GM18526 (cell line): ENCODE data around the gene SLC25A25.

Source experiments
- POLR2A ChIP-seq: IDR thresholded peaks from 3 replicates; pipeline ENCODE4 v1.6.1; 2011; ENCODE audit not compliant: insufficient read length; ENCODE audit errors: extremely low read depth

SLC25A25 gene

DNA sequence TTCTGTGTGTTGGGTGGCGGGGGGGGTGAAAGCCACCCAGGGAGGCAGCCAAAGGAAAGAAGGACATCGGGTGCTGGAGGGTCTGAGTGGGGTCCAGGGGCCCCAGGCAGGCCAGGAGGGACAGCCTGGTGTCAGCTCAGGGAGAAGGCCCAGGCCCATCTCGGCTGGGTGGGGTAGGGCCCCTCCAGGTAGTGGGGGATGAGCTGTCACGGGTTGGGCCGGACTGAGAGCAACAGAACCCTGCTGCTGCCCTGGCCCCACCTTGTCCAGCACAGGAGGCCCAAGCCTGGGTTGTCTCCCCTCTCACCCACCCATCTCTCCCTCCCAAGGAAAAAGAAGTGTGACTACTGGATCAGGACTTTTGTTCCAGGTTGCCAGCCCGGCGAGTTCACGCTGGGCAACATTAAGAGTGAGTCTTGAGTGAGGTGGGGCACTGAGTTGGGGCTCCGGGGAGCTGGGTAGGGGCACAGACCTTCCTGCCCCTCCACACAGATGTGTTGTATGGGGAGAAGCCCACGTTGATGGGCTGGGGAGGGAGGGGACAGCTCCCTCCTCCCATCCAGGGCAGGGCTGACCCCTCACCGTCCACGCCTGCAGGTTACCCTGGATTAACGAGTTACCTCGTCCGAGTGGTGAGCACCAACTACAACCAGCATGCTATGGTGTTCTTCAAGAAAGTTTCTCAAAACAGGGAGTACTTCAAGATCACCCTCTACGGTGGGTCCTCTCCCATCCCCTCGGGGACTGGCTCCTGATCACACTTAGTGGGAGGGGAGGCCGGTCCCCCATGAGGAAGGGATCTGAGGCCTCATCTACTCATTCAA lies 83.5 kb downstream of the SLC25A25 start:
- TF ChIP-seq POLR2A, result no peak

DNA sequence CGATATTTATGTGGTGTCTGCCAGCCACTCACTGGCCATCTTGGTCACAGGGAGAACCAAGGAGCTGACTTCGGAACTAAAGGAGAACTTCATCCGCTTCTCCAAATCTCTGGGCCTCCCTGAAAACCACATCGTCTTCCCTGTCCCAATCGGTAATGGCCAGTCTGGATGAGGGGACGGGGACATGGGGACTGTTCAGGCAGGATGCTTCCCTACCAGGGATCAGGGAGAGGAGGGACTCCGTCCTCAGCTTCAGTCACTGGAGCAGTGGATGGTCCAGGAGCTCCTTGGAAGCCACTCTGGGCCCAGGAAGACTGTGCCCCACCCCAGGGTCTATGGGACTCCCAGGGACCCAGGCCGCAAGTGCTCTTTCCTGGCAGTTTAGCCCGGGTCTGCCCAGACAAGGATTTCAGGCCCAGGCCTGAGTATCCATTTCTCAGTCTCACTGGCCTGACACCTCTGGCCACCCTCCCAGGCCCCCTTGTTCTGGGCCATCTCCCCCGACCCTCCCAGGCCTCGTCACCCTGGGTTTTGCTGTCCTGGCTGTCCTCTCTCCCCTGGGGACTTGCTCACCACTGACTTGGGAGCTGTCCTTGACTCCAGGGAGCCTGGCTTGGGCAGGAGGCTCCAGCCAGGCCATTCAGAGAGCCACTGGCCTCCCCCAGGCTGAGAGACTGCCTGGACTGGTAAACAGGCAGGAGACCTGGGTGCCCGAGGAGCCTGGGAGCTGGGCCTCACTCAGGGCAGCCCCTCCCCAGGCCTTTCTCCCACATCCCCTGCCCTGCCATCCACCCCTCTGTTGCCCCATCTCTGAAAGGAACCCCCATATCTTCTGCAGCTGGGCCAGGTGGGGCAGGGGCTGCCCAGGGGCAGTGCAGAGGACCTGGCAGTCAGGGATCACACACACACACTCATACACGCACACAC lies 84.4 kb downstream of the SLC25A25 start:
- TF ChIP-seq POLR2A, result no peak

DNA sequence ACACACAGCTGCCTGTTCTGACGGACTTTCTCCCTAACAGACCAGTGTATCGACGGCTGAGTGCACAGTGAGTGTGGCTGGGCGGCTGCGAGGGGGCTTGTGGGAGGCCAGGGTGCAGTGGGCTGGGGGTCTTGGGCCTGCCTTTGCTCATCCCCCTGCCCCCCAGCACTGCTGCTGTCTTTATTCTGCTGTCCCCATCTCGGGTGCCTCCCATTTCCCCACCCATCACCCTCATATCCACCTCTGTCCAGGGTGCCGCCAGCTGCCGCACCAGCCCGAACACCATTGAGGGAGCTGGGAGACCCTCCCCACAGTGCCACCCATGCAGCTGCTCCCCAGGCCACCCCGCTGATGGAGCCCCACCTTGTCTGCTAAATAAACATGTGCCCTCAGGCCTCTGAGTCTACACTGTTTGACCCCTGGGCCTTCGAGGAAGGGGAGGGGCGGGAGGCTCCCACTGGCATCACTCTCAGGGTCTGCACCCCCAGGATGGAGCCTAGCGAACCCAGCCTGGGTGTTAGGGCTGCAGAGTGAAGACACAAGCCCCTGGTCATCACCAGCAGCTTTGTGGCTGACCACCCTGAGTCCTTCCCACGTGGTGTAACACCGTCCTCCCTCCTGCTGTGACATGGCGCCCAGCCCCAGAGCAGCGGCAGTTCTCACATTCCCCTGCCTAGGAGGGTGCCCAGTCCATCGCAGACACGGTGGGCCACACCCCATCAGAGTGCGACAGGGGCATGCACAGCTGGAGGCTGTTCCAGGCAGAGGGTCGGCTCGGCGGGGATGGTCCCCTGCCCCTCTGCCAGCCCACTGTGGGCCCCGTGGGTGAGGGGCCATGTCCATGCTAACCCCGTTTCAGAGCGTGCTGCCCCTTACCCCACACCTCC lies 85.3 kb downstream of the SLC25A25 start:
- no peak for TF ChIP-seq POLR2A

DNA sequence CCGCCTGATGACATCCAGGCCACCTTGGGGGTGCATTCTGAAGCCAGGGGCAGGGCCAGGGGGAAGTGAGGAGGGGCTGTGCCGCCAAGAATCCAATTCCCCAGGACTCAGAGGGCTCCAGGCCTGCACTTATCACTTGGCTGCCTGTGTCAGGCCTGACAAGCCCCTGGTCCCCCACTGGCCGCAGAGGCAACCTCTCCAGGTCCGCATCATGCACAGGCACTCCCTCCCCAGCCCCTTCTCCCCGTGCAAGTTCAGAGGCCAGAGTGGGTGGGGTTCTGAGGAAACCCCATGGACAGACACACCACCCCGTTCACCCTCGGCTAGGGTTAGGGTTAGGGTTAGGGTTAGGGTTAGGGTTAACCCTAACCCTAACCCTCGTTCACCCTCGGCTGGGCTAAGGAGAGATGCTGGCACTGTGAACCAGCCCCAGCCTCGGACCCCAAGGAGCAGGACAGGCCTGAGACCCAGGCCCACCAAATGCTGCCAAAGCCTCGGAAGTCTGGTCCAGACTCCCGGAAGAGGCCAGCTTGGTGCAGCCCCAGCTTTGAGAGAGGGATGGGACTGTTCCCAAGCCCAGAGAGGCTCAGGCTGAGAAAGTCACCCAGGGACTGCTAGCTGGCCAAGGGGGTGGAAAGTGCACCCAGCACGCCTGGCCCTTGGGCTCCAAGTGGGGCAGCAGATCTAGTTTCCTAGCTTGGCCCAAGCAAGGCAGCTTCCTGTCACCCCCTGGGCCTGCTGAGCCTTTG lies 86.1 kb downstream of the SLC25A25 start:
- TF ChIP-seq POLR2A, result no peak

DNA sequence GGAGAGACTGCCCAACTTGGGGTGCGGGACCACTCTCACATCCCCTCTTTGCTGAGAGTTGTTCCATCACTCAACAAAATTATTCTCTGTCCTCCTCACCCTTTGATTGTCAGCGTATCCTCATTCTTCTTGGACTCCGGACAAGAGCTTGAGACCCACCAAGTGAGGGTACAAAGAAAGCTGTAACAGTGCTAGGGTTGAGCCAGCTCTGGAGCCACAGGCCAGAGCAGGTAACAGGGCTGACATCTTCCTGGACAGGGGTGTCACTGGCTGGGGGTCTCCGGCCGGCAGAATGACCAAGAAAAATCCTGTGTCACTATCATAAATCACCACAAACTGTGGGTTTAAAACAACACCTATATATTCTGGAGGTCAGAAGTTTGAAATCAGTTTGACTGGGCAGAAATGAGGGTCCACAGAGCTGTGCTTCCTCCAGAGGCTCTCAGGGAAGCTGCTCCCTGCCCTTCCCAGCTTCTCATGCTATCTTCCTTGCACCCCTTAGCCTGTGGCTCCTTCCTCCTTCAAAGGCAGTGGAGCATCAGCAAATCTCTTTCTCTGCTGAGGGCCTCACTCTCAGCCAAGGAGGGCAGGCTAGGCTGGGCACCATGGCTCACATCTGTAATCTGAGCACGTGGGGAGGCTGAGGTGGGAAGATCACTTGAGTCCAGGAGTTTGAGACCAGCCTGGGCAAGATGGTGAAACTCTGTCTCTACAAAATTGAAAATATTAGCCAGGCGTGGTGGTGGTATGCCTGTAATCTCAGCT lies 87.9 kb downstream of the SLC25A25 start:
- no peak for TF ChIP-seq POLR2A
